Endothelial cell of coronary artery (primary cell): ENCODE results near the gene CD79B. TPM values are rescaled to one million over a fixed set of nuclear protein-coding genes. Genes with fewer than 3 reads are reported as not detected.

ENCODE experiments used
- total RNA-seq: library from RNA; depleted of rRNA; stranded (reverse); fragments of >200 nt; gene quantifications from 2 replicates; pipeline ENCODE4 v1.2.3, GENCODE V29; 2014

The CD79B gene
- 1.1 TPM in 2 replicates for total RNA-seq

GRCh38 chr17:63931981-63932561, at the start of gene CD79B:
Gene CD79B, minus strand, starts transcription at chr17:63932331. Its CDS starts 70 bp downstream, at chr17:63932261.

DNA sequence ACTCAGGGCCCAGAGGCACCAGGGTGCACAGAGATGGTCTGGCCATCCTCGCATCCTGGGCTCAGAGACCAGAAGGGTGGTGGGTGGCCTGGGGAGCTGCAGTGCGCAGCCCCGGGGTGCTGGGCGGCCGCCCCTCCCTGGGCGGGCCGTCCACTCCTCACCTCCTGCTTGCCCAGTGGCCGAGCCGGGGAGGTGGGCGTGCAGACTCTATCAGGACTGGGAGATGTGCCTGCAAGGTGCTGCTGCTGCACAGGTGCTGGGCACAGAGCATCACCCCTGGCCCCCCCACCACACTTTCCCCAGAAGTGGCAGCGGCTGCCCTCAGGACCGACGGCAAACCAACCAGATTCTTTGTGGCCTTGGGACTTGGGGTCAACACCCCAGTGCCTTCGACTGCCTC, 40.7 kb upstream of the CD79B start, which contains the start of gene SCN4A:
SCN4A (minus strand) TSS at position 123 of the 400 bp plus-strand sequence; CDS start at position 46, 77 bp downstream.

GRCh38 chr17:63918789-63919305, 13.3 kb downstream of the CD79B start, which contains the start of gene GH1:
Gene GH1, minus strand, starts transcription at chr17:63918839. Its CDS starts 63 bp downstream, at chr17:63918776.

DNA sequence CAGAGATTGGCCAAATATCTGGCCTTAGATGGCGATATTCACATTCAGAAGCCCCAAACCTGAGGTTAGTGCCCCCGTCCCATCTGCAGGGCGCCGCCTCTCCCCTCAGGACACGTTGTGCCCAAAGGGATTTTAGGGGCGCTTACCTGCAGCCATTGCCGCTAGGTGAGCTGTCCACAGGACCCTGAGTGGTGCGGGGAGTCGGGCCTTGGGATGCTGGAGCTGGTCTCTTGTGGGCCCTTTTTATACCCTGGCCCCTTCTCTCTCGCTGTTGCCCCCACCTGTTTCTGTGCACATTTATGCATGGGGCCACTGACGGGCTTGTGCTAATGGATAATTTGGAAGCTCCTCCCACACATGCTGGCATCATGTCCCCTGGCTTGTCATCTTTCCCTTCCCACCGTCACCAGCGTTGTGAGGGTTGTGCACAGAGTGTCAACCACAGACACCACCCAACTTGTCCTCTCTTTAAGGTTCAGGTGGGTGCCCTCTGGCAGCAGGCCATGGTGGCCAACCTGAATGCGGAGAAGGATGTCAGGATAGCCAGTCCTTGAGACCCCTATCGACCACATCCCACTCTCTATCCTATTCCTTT, 21.0 kb downstream of the CD79B start, which contains the start of gene CSHL1:
CSHL1 (minus strand) TSS at position 218 of the 595 bp plus-strand sequence; CDS start at position 156, 62 bp downstream.

DNA sequence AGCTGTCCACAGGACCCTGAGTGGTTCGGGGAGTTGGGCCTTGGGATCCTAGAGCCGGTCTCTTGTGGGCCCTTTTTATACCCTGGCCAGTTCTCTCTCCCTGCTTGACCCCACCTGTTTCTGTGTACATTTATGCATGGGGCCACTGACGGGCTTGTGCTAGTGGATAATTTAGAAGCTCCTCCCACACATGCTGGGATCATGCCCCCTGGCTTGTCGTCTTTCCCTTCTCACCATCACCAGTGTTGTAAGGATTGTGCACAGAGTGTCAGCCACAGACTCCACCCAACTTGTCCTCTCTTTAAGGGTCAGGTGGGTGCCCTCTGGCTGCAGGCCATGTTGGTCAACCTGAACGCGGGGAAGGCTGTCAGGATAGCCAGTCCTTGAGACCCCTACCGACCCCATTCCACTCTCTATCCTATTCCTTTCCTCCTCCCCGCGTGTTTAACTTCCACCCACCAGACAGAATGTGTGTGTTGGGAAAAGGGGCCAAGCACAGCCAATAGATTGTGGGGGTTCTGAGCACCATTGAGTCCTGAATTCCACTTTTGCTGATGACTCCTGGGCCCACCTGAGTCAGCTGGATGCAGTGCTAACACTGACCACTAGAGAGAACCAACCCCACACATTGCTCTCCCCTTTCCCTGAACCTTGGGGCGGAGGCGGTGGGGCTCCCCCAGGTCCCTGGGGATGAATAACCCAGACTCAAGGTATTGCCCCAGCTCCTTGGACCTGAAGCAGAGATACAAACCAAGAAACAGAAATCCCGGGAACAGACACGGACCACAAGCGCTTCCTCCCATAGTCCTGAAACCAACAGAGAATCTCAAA, 35.4 kb downstream of the CD79B start, which contains the start of gene CSH1:
CSH1 (minus strand) TSS at position 51 of the 831 bp plus-strand sequence. CDS start 63 bp downstream, outside the sequence.

GRCh38 chr17:63881935-63882601, 50.1 kb downstream of the CD79B start, which contains the start of gene GH2:
Gene GH2, minus strand, starts transcription at chr17:63881944. Its CDS starts 143 bp downstream, at chr17:63881801.

Other genes starting within 250 kb of the CD79B start
- 13.8 and 24.0 TPM in 2 replicates for gene LIMD2, start 232.2 kb downstream of the CD79B start, total RNA-seq
- gene STRADA, start 190.5 kb downstream of the CD79B start, total RNA-seq = 17.2 and 22.3 TPM in 2 replicates
- 87.7 and 117 TPM in 2 replicates for gene CCDC47, start 158.7 kb downstream of the CD79B start, total RNA-seq
- 65.1 and 80.6 TPM in 2 replicates for gene DDX42, start 158.2 kb downstream of the CD79B start, total RNA-seq
- 92.1 and 129 TPM in 2 replicates for gene PSMC5, start 104.9 kb downstream of the CD79B start, total RNA-seq
- 57.2 and 84.5 TPM in 2 replicates for gene FTSJ3, start 104.7 kb downstream of the CD79B start, total RNA-seq
- gene SMARCD2, start 89.6 kb downstream of the CD79B start, total RNA-seq = 69.4 and 77.6 TPM in 2 replicates
- not detected in 2 replicates for gene CSH2, start 58.7 kb downstream of the CD79B start, total RNA-seq
- gene GH2, start 50.4 kb downstream of the CD79B start, total RNA-seq = not detected in 2 replicates
- gene CSH1, start 35.8 kb downstream of the CD79B start, total RNA-seq = not detected in 2 replicates
- gene CSHL1, start 21.1 kb downstream of the CD79B start, total RNA-seq = not detected in 2 replicates
- not detected in 2 replicates for gene GH1, start 13.5 kb downstream of the CD79B start, total RNA-seq
- under 0.01 and 0.09 TPM in 2 replicates for gene SCN4A, start 40.6 kb upstream of the CD79B start, total RNA-seq
- gene PRR29, start 66.0 kb upstream of the CD79B start, total RNA-seq = 0.27 and 0.28 TPM in 2 replicates
- 348 and 500 TPM in 2 replicates for gene ICAM2, start 88.3 kb upstream of the CD79B start, total RNA-seq
- 5.3 and 11.1 TPM in 2 replicates for gene ERN1, start 197.8 kb upstream of the CD79B start, total RNA-seq